Ishikawa (cell line): ENCODE results near the gene MLLT6.

Experiments used
- CEBPB ChIP-seq: IDR thresholded peaks from 2 replicates; pipeline ENCODE4 v1.6.1; 2012
- CREB1 ChIP-seq: IDR thresholded peaks from 2 replicates; pipeline ENCODE4 v1.6.1; 2012; ENCODE audit warnings: low read depth
- EGR1 ChIP-seq: IDR thresholded peaks from 2 replicates; pipeline ENCODE4 v1.6.1; 2012
- EP300 ChIP-seq: IDR thresholded peaks from 2 replicates; pipeline ENCODE4 v1.6.1; 2012; ENCODE audit warnings: borderline replicate concordance
- FOXM1 ChIP-seq: IDR thresholded peaks from 2 replicates; pipeline ENCODE4 v1.6.1; 2012; ENCODE audit warnings: low read depth, borderline replicate concordance
- MAX ChIP-seq: IDR thresholded peaks from 2 replicates; pipeline ENCODE4 v1.6.1; 2012
- NFIC ChIP-seq: IDR thresholded peaks from 2 replicates; pipeline ENCODE4 v1.6.1; 2012
- RAD21 ChIP-seq: IDR thresholded peaks from 2 replicates; pipeline ENCODE4 v1.6.1; 2012; ENCODE audit warnings: low read depth
- REST ChIP-seq: IDR thresholded peaks from 2 replicates; pipeline ENCODE4 v1.6.1; 2012; ENCODE audit warnings: low read depth, mild to moderate bottlenecking
- TAF1 ChIP-seq: IDR thresholded peaks from 2 replicates; pipeline ENCODE4 v1.6.1; 2012; ENCODE audit warnings: low read depth, mild to moderate bottlenecking
- TCF12 ChIP-seq: IDR thresholded peaks from 2 replicates; pipeline ENCODE4 v1.6.1; 2012; ENCODE audit warnings: low read depth
- TEAD4 ChIP-seq: IDR thresholded peaks from 2 replicates; pipeline ENCODE4 v1.6.1; 2012
- USF1 ChIP-seq: IDR thresholded peaks from 2 replicates; pipeline ENCODE4 v1.6.1; 2012
- YY1 ChIP-seq: IDR thresholded peaks from 2 replicates; pipeline ENCODE4 v1.6.1; 2012; ENCODE audit warnings: low read depth
- ZBTB7A ChIP-seq: IDR thresholded peaks from 2 replicates; pipeline ENCODE4 v1.6.1; 2012; ENCODE audit warnings: low read depth

MLLT6 gene

DNA sequence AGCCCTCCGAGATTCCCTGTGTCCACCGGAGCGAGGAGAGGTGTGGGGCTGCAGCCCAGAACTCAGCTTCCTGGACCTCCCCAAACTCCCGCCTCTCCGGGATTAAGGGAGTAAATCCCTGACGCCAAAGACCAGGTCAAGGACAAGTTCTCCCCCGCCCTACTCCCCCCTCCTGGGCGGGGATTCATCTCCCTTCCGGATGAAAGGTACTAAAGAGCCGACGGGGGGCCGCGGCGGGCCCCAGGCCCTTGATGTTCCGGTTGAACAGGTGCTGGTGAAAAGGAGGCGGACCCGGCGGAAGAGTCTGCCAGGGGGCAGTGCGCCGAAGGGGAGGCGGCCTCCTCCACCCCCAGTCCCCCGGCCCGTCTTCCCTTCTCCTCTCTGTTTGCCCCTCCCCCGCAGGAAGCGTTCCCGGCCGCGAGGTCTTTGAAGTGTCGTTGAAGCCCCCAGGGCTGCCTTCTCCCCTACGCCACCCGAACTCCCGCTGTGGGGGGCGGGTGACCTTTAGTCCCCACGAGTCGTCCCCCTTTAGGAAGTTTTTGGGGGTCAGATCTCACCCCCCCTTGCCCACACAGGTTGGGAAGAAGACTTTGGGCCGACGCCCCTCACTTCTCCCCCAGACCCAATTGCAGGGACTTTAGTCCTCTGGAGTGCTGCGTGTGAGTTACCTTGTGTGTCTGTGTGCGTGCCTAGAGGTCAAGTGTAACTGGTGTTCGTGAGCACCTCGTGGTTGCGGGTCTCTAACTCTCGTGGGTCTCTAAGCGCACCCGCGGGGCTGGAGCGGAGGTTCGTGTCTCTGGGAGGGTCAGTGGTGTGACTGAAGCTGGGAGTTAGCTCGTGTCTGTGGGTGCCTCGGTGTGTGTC, 1.1 kb upstream of the MLLT6 start:
- peak; percentile 91 for TF ChIP-seq ZBTB7A
- peak; percentile 59 for TF ChIP-seq TEAD4
- TF ChIP-seq NFIC = peak; percentile 83
- TF ChIP-seq YY1 = 0 out of 2 replicates have a peak, but pooled peaks have one; percentile 27
- peak; percentile 92 for TF ChIP-seq TCF12
- peak; percentile 83; the same call in 1 of the 2 replicates for TF ChIP-seq EP300
- TF ChIP-seq CEBPB = no peak
- no peak for TF ChIP-seq CREB1
- TF ChIP-seq USF1 = no peak
- peak; percentile 55; the same call in 1 of the 2 replicates for TF ChIP-seq MAX
- TF ChIP-seq TAF1 = no peak
- TF ChIP-seq EGR1 = peak; percentile 48; the same call in 1 of the 2 replicates
- TF ChIP-seq FOXM1 = peak; percentile 61; the same call in 1 of the 2 replicates
- no peak for TF ChIP-seq RAD21
- no peak for TF ChIP-seq REST

- TF ChIP-seq MAX = no peak
- TF ChIP-seq CREB1 = no peak
- TF ChIP-seq EGR1 = no peak
- TF ChIP-seq EP300 = no peak
- TF ChIP-seq RAD21 = no peak
- no peak for TF ChIP-seq NFIC
- TF ChIP-seq USF1 = no peak
- TF ChIP-seq CEBPB = no peak
Observed at GRCh38 chr17:38705523-38705802, 390 bp downstream of the MLLT6 start.

DNA sequence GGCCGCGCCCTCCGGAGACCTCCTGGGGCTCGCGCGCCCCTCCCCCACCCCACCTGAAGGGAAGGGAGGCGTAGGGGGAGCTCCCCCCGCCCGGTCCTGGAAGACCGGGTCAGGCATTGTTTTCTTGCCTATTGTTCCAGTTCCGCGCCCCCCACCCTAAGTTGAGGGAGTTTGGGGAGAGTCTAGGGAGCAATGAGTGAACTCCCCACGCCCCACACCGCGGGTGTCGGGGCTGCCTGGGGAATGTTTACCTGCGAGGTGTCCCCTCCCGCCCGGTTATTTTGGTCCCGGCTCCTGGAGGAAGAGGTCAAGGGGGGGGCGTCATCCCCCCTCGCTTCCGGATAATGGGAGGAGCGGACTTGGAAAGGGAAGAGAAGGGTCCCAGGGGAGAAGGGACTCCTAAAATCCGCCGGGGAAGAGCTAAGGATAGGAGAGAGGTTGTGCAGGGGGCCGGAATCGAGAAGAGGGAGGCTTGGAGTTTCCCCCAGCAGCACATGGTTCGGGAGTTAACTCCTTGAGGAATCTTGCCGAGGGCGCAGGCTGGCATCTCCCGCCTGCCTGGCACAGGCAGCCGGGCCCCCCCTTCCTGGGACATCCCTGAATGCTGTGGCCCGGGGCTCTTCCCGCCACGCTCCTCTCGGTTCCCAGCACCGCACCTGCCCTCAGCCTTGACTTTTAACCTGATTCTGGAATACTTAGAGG, 881 bp downstream of the MLLT6 start:
- TF ChIP-seq FOXM1 (no peak), TEAD4 (no peak), EGR1 (no peak), MAX (peak; percentile 74), CREB1 (no peak), REST (no peak), ZBTB7A (peak; percentile 63; the same call in 1 of the 2 replicates), TAF1 (0 out of 2 replicates have a peak, but pooled peaks have one; percentile 44), USF1 (no peak)

- no peak for TF ChIP-seq RAD21
- no peak for TF ChIP-seq TAF1
- no peak for TF ChIP-seq EP300
- no peak for TF ChIP-seq ZBTB7A
- TF ChIP-seq EGR1 = no peak
Observed at GRCh38 chr17:38706505-38707216, 1.6 kb downstream of the MLLT6 start.
